Neural progenitor cell (in vitro differentiated cells): ENCODE results near the gene ERC1.

Experiments used
- EZH2 ChIP-seq: fragments of 200-600 bp; sonication (generic); IDR thresholded peaks from 2 replicates; pipeline ENCODE4 v1.6.1; 2017; ENCODE audit warnings: antibody characterized with exemption, mild to moderate bottlenecking, moderate library complexity
- EZH2phosphoT487 ChIP-seq: fragments of 200-600 bp; sonication (generic); IDR thresholded peaks from 2 replicates; pipeline ENCODE4 v1.6.1; 2017; ENCODE audit warnings: antibody characterized with exemption
- TF ChIP-seq, protein P1 (sequence below): fragments of 200-600 bp; sonication (generic); IDR thresholded peaks from 2 replicates; pipeline ENCODE4 v1.5.1; 2017; ENCODE audit warnings: antibody characterized with exemption, mild to moderate bottlenecking

DNA sequence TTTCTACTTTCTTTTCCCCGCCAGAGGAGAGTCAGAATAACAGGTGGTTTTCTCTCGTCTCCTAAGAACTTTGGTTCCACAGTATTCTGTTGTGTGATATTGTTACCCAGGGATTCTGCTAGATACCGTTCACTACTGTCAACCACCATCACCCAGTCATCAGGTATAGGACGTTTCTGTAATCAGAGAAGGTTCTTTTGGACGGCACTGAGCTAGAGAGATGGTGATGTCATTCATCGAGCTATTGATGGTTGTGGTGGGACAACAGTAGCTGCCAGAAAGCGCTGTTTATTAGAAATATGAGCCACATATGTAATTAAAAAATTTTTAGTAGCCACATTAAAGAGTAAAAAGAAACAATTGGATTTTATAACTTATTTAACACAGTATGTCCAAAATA is 17.0 kb downstream of the ERC1 start:
- TF ChIP-seq, protein P1, sequence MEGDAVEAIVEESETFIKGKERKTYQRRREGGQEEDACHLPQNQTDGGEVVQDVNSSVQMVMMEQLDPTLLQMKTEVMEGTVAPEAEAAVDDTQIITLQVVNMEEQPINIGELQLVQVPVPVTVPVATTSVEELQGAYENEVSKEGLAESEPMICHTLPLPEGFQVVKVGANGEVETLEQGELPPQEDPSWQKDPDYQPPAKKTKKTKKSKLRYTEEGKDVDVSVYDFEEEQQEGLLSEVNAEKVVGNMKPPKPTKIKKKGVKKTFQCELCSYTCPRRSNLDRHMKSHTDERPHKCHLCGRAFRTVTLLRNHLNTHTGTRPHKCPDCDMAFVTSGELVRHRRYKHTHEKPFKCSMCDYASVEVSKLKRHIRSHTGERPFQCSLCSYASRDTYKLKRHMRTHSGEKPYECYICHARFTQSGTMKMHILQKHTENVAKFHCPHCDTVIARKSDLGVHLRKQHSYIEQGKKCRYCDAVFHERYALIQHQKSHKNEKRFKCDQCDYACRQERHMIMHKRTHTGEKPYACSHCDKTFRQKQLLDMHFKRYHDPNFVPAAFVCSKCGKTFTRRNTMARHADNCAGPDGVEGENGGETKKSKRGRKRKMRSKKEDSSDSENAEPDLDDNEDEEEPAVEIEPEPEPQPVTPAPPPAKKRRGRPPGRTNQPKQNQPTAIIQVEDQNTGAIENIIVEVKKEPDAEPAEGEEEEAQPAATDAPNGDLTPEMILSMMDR = no peak
- TF ChIP-seq EZH2phosphoT487 (no peak), EZH2 (no peak)
